Gastroesophageal sphincter (tissue), 4 donors: ENCODE measurements around the gene MPZL1. TPM values are rescaled to one million over a fixed set of nuclear protein-coding genes. Genes with fewer than 3 reads are reported as not detected.

ENCODE experiments used
- ATAC-seq: fragments of 150-250 bp; one replicate; pipeline ENCODE4 v1.9.1; 2016; ENCODE audit warnings: mild to moderate bottlenecking, moderate library complexity
- H3K27ac ChIP-seq, 4 donors: fragments of 200-600 bp; sonication (generic) in 3 of 4; 1 replicate in 3 of 4; 2 replicates in 1 of 4; pipeline ENCODE4 v1.5.1; 2016 to 2019
- H3K27me3 ChIP-seq: fragments of 200-600 bp; sonication (generic); one replicate; pipeline ENCODE4 v1.5.1; 2019
- H3K36me3 ChIP-seq, 2 donors: fragments of 200-600 bp; sonication (generic); one replicate each; pipeline ENCODE4 v1.5.1; 2019; ENCODE audit warnings: control low read depth in 1 of 2
- H3K4me1 ChIP-seq, 3 donors: fragments of 200-600 bp; sonication (generic); 1 replicate in 2 of 3; 2 replicates in 1 of 3; pipeline ENCODE4 v1.5.1; 2016 to 2019; ENCODE audit warnings: control low read depth in 2 of 3
- H3K4me3 ChIP-seq, 2 donors: fragments of 200-600 bp; sonication (generic); one replicate each; pipeline ENCODE4 v1.5.1; 2019; ENCODE audit warnings: mild to moderate bottlenecking in 1 of 2, moderate library complexity in 1 of 2
- H3K9me3 ChIP-seq, 3 donors: fragments of 200-600 bp; sonication (generic); one replicate each; pipeline ENCODE4 v1.5.1; 2017 to 2019; ENCODE audit warnings: control low read depth in 2 of 3
- CTCF ChIP-seq, 4 experiments: fragments of 200-600 bp in 2 of 4; fragments of 450-650 bp in 2 of 4; sonication (generic) in 1 of 4; IDR thresholded peaks; one replicate each; pipeline ENCODE4 v1.5.1; 2017 to 2019; ENCODE audit warnings: antibody characterized with exemption in 4 of 4, mild to moderate bottlenecking in 2 of 4, moderate library complexity in 2 of 4
- EP300 ChIP-seq: sonication (generic); formaldehyde crosslinking; IDR thresholded peaks from one replicate; pipeline ENCODE4 v1.6.1; 2017; ENCODE audit warnings: antibody characterized with exemption, mild to moderate bottlenecking
- POLR2A ChIP-seq, 2 donors: fragments of 450-650 bp; IDR thresholded peaks; one replicate each; pipeline ENCODE4 v1.6.1; 2017; ENCODE audit warnings: antibody characterized with exemption in 2 of 2, mild to moderate bottlenecking in 2 of 2, moderate library complexity in 1 of 2
- POLR2AphosphoS5 ChIP-seq: sonication (generic); formaldehyde crosslinking; IDR thresholded peaks from one replicate; pipeline ENCODE4 v1.6.1; 2017; ENCODE audit warnings: antibody characterized with exemption
- WGBS, 2 donors: methylation state at CpG; one replicate each; pipeline ENCODE4 v1.1.5; 2018; ENCODE audit warnings: low coverage in 1 of 2; 5-methylcytosine and 5-hydroxymethylcytosine counted together
- total RNA-seq, 4 donors: library from RNA; depleted of rRNA; stranded (reverse); fragments of >200 nt; gene quantifications; one replicate each; pipeline ENCODE4 v1.1.0, GENCODE V29; 2016

The MPZL1 gene
- total RNA-seq, 4 donors from 2014 or later: 83.7 to 127 (median 95.8) TPM

- Histone ChIP-seq H3K36me3 (peaks cover 0 to 55% of the 10 kb centered on the region in 2 donors), H3K4me3 (no peak overlapping the region), H3K4me1 (no peaks in the 10 kb centered on the region), H3K9me3 (no peaks in the 10 kb centered on the region), H3K27me3 (no peaks in the 10 kb centered on the region), H3K27ac (no peak overlapping the region)
- no peak for ATAC-seq
- 67 to 86% methylated on average over 1 of the region's 1 CpG for WGBS, 2 donors
- TF ChIP-seq POLR2A (IDR thresholded peaks at IDR 0.05) (no peak), CTCF (IDR thresholded peaks at IDR 0.05) (no peak), EP300 (no peak), POLR2AphosphoS5 (no peak)
Measured at GRCh38 chr1:167701510-167701909, 20.3 kb upstream of the MPZL1 start.

- H3K36me3 ChIP-seq: peaks cover 0 to 35% of the 10 kb centered on the region in 2 donors
- H3K9me3 ChIP-seq: no peaks in the 10 kb centered on the region
- H3K27me3 ChIP-seq: no peaks in the 10 kb centered on the region
- no peak for ATAC-seq
- H3K4me3 ChIP-seq: no peak overlapping the region
- H3K27ac ChIP-seq: no peak overlapping the region
- no peaks in the 10 kb centered on the region for H3K4me1 ChIP-seq
- WGBS, 2 donors: 100% methylated on average over 1 of the region's 1 CpG
- TF ChIP-seq EP300: no peak
Measured at GRCh38 chr1:167703557-167703956, 18.2 kb upstream of the MPZL1 start.

- no peaks in the 10 kb centered on the region for H3K9me3 ChIP-seq
- H3K4me3 ChIP-seq: no peak overlapping the region
- TF ChIP-seq CTCF (IDR thresholded peaks at IDR 0.05) (no peak), EP300 (no peak), POLR2AphosphoS5 (no peak), POLR2A (IDR thresholded peaks at IDR 0.05) (no peak)
- no peaks in the 10 kb centered on the region for H3K27me3 ChIP-seq
- 43% methylated on average over 2 of the region's 2 CpGs; no CpG with 5 or more reads in 1 of the 2 donors for WGBS, 2 donors
- no peak for ATAC-seq
- no peak overlapping the region for H3K27ac ChIP-seq
- no peaks in the 10 kb centered on the region for H3K4me1 ChIP-seq
- peaks cover 0 to 26% of the 10 kb centered on the region in 2 donors for H3K36me3 ChIP-seq
Measured at GRCh38 chr1:167704715-167705114, 17.1 kb upstream of the MPZL1 start.

GRCh38 chr1:167705250-167705649 lies 16.5 kb upstream of the MPZL1 start:
- no peaks in the 10 kb centered on the region for H3K4me1 ChIP-seq
- 80 to 87% methylated on average over 5 to 6 of the region's 6 CpGs for WGBS, 2 donors
- no peak overlapping the region for H3K4me3 ChIP-seq
- TF ChIP-seq EP300 (no peak), POLR2AphosphoS5 (no peak), CTCF (IDR thresholded peaks at IDR 0.05) (no peak), POLR2A (IDR thresholded peaks at IDR 0.05) (no peak)
- no peak overlapping the region for H3K27ac ChIP-seq
- H3K27me3 ChIP-seq: no peaks in the 10 kb centered on the region
- no peak for ATAC-seq
- no peaks in the 10 kb centered on the region for H3K9me3 ChIP-seq
- peaks cover 0 to 24% of the 10 kb centered on the region in 2 donors for H3K36me3 ChIP-seq

- Histone ChIP-seq H3K4me1 (peaks cover 0 to 3% (median 0%) of the 10 kb centered on the region in 3 donors), H3K4me3 (no peak overlapping the region), H3K27me3 (no peaks in the 10 kb centered on the region), H3K9me3 (no peaks in the 10 kb centered on the region), H3K27ac (no peak overlapping the region), H3K36me3 (peaks cover 0 to 16% of the 10 kb centered on the region in 2 donors)
- no peak for ATAC-seq
- TF ChIP-seq EP300 (no peak), POLR2A (IDR thresholded peaks at IDR 0.05) (no peak), POLR2AphosphoS5 (no peak), CTCF (IDR thresholded peaks at IDR 0.05) (no peak)
- 79 to 90% methylated on average over 2 of the region's 2 CpGs for WGBS, 2 donors
Measured at GRCh38 chr1:167706363-167706762, 15.4 kb upstream of the MPZL1 start.
